ENCODE data around the gene TRAPPC12. TPM values are rescaled to one million over a fixed set of nuclear protein-coding genes. Genes with fewer than 3 reads are reported as not detected.

Gene TRAPPC12
- total and polyA plus RNA-seq, 12 donors: 71.9 to 256 (median 89.6) TPM

DNA sequence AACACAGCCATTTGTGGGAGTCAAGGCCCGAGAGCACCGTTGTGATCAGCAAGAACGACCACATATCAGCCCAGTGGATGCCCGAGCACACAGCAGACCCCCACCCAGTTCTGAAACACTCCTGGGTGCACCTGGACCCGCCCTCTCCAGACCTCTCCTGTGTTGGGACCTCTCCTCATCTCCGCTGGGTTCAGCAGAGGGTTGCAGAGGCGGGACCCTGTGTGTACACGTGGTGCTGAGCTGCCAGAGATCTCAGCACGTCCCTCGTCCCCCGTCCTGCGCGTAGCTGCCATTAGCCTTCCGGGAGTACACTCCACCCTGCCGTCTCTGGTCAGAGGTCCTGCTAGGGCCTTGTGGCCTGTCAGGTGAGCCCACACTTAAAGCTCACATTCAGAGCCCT is 88.2 kb downstream of the TRAPPC12 start:
- Histone ChIP-seq H3K27ac (peak overlapping the region in 3 of 10 donors; percentile 28 to 38 (median 36)), H3K4me3 (no peak overlapping the region), H3K27me3 (no peaks in the 10 kb centered on the region), H3K36me3 (peaks cover 0 to 96% (median 33%) of the 10 kb centered on the region in 9 donors), H3K4me1 (peaks cover 15 to 55% (median 51%) of the 10 kb centered on the region in 9 donors), H3K9me3 (no peaks in the 10 kb centered on the region)
- WGBS, 2 donors: 94 to 96% methylated on average over 15 of the region's 15 CpGs
- TF ChIP-seq CTCF (IDR thresholded peaks at IDR 0.05): no peak
- DNase-seq: no peak
- intact Hi-C loops (cut with DNase I): no loop called here
- no peak for ATAC-seq

DNA sequence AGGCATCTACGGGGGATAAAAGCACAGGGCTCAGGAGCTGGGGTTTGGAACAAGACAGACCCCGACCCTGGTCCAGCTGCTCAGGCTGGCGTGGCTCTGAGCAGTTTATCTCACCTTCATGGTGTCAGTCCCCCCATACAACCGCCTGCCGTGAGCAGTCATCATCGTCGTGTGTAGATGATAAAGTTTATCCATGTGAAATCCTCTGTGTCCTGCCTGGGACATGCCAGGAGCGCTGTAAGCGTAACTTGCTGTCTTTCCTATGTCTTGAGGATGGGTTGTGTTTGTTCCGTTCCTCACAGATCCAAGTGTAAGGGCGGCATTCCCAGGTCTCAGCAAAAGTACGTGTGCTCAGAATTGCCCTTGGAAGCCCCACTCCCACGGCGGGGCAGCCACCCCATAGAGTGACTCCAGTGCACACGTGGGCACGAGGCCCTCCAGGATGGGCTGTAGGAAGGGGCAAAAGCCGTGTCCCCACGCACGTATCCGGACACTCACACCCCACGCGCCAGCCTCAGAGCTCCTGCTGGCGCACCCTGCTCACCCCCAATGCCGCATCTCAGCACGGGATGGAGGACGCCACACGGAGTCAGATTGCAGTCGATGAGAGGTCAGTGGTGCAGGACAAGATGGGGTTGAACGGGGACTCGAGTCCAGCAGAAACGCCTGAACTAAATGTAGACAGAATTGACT is 88.9 kb downstream of the TRAPPC12 start:
- H3K36me3 ChIP-seq: peaks cover 0 to 96% (median 33%) of the 10 kb centered on the region in 9 donors
- H3K4me3 ChIP-seq: no peak overlapping the region
- no peaks in the 10 kb centered on the region for H3K9me3 ChIP-seq
- intact Hi-C loops (cut with DNase I): no loop called here
- ATAC-seq: no peak
- no peaks in the 10 kb centered on the region for H3K27me3 ChIP-seq
- TF ChIP-seq CTCF (IDR thresholded peaks at IDR 0.05): no peak
- 91 to 96% methylated on average over 31 of the region's 31 CpGs for WGBS, 2 donors
- no peak for DNase-seq
- peak overlapping the region in 3 of 10 donors; percentile 36 to 87 (median 75) for H3K27ac ChIP-seq
- H3K4me1 ChIP-seq: peaks cover 14 to 62% (median 57%) of the 10 kb centered on the region in 9 donors

- no peak for TF ChIP-seq CTCF (IDR thresholded peaks at IDR 0.05)
- H3K4me1 ChIP-seq: peaks cover 14 to 63% (median 57%) of the 10 kb centered on the region in 9 donors
These were observed 90.0 kb downstream of the TRAPPC12 start for GRCh38 chr2:3469486-3469885.

GRCh38 chr2:3470166-3470651 is 90.7 kb downstream of the TRAPPC12 start:
- H3K27ac ChIP-seq: peak overlapping the region; percentile 70 to 87 (median 77)
- WGBS, 2 donors: 31 to 33% methylated on average over 17 of the region's 17 CpGs
- ATAC-seq: peak; percentile 52 to 89 (median 78)
- H3K4me3 ChIP-seq: no peak overlapping the region
- intact Hi-C loops (cut with DNase I): loop anchor here in 2 of 10 donors (5.0 kb wide), 1 partner anchor 47 kb away; the partner anchor contains the start of gene ADI1 (in 2 of the 2)
- peak; percentile 79 to 88 for DNase-seq
- no peaks in the 10 kb centered on the region for H3K9me3 ChIP-seq
- no peak for TF ChIP-seq CTCF (IDR thresholded peaks at IDR 0.05)
- H3K27me3 ChIP-seq: no peaks in the 10 kb centered on the region
- peaks cover 0 to 96% (median 26%) of the 10 kb centered on the region in 9 donors for H3K36me3 ChIP-seq
- peaks cover 14 to 61% (median 55%) of the 10 kb centered on the region in 9 donors for H3K4me1 ChIP-seq

More at GRCh38 chr2:3469486-3469885, 90.0 kb downstream of the TRAPPC12 start:
- 96 to 98% methylated on average over 7 of the region's 7 CpGs for WGBS, 2 donors
- peaks cover 0 to 99% (median 32%) of the 10 kb centered on the region in 9 donors for H3K36me3 ChIP-seq
- peak overlapping the region; percentile 70 to 87 (median 77) for H3K27ac ChIP-seq
- ATAC-seq (no peak), DNase-seq (no peak)
- H3K27me3 ChIP-seq: no peaks in the 10 kb centered on the region
- intact Hi-C loops (cut with DNase I): no loop called here
- H3K4me3 ChIP-seq: no peak overlapping the region
- no peaks in the 10 kb centered on the region for H3K9me3 ChIP-seq

Measured in heart right ventricle (tissue), 16 donors.